ENCODE measurements around the gene FUT7.

The FUT7 gene

DNA sequence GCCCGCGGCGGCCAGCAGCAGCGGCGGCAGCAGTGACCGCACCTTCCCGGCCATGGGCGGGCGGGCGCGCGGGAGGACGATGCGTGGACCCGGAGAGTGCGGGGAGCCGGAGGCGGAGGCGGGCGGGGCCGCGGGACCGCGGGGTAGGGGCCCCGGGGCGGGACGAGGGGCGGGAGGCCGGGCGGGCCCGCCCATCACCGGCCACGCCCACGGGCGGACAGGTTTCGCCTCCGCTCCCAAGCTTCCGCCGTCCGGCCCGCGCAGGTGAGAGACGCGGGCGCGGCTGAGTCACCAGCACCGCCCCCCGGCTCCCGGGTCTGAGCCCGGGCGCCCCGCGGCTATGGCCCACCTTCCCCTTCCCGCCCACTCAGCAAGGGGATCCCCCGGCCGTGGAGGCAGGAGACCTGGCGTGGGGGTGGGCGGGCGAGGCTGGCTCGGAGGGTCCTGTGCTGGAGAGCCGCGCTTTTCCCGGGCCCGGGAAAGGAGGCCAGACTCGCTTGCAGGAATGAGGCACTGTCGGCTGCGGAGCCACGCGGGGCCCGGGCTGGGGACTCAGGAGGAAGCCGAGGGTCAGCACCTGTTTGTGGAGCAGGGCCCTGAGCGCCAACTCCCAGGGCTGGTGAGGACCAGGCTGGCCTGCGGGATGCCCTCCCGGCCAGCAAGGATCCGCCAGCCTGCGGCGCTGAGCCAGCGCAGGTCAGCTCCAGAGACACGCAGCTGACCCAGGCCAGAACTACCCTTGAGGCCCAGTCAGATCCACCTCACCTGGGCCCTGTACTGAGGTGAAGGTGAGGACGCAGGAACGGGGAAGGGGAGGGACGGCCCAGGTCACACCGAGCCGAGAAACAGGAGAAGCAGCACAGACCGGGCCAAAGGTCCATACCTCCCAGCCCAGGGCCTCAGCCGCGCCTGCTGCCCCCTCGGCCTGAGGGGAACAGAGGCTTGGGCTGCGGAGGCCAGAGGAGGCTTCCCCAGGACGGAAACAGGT lies 22.4 kb upstream of the FUT7 start, which contains the start of gene ENTPD2:
TSS of gene ENTPD2 (minus strand) at position 118 of the 988 bp plus-strand sequence. CDS start at position 54, 64 bp downstream.
- no peak for DNase-seq (ENCODE audit: low read depth)
- in situ Hi-C loops (cut with HindIII; ENCODE audit: low sequenced_read_pairs): no loop called here
- TF ChIP-seq, protein P1, sequence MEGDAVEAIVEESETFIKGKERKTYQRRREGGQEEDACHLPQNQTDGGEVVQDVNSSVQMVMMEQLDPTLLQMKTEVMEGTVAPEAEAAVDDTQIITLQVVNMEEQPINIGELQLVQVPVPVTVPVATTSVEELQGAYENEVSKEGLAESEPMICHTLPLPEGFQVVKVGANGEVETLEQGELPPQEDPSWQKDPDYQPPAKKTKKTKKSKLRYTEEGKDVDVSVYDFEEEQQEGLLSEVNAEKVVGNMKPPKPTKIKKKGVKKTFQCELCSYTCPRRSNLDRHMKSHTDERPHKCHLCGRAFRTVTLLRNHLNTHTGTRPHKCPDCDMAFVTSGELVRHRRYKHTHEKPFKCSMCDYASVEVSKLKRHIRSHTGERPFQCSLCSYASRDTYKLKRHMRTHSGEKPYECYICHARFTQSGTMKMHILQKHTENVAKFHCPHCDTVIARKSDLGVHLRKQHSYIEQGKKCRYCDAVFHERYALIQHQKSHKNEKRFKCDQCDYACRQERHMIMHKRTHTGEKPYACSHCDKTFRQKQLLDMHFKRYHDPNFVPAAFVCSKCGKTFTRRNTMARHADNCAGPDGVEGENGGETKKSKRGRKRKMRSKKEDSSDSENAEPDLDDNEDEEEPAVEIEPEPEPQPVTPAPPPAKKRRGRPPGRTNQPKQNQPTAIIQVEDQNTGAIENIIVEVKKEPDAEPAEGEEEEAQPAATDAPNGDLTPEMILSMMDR (IDR thresholded peaks at IDR 0.05; ENCODE audit: low read depth, low read length, missing control alignments): no peak
- H3K4me3 ChIP-seq (ENCODE audit: low read depth, low read length): no peak within 1 kb of the TSS

DNA sequence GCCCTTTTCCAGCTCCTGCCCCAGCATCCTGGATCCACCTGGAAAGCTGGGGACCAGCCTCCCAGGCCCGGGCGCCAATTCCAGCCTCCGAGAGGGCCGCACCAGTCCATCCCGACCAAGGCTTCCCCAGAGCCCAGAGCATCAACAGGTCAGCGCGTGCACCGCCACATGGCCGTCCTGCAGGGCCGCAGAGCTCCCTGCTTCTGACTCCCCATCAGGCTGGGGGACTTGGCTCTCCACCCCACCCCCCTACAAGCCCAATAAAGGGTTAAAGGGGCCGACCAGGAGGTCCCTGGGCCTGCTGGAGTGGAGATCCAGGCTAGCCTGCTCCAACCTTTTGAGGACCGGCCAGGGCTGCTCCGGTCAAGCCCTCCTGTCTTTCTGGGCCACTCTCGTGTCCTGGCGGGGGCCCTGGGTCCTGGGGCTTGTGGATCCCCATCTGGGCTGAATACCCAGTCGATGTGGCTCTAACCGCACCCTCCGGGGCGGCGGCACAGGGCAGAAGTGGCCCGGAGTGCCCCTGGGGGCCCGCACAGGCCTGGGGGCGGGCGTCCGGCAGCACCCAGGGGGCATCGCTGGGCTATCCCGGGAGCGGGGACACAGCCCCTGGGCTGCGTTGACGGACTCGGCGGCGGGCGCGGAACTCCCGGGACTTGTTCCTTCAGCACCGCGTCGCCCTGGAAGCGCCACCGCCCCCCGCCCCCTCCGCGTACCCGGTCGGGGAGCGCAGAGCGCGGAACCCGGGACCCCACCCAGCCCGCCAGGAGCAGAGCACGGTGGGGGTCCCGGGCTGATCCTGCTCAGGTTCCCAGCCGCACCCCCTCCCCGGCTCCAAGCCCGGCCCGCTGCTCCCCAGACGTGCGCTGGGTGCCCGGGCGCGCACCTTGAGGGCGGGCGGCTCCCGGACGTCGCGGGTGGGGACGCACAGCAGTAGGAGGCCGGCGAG lies 21.4 kb upstream of the FUT7 start:
- in situ Hi-C loops (cut with HindIII; ENCODE audit: low sequenced_read_pairs): no loop called here
- TF ChIP-seq, protein P1 (IDR thresholded peaks at IDR 0.05; ENCODE audit: low read depth, low read length, missing control alignments): no peak
- H3K4me3 ChIP-seq (ENCODE audit: low read depth, low read length): no peak overlapping the region
- no peak for DNase-seq (ENCODE audit: low read depth)

DNA sequence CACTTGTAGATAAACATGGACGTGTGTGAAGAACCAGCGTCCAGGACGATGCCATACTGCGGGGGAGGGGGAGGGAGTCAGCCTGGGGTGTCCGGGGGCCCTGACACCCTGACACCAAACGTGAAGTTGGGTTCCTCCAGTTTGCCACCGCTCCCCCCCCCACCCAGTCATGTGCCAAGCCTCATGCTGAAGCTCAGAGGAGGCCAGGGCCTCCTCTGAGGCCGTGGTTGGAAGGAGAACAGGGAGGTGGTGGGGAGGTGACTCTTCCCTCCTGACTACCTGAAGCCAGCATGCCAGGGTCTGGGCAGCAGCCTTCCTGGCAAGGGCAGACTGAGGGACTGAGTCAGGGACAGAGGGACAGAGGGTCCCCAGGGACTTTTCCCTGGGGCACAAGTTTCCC lies 20.4 kb upstream of the FUT7 start:
- in situ Hi-C loops (cut with HindIII; ENCODE audit: low sequenced_read_pairs): no loop called here

DNA sequence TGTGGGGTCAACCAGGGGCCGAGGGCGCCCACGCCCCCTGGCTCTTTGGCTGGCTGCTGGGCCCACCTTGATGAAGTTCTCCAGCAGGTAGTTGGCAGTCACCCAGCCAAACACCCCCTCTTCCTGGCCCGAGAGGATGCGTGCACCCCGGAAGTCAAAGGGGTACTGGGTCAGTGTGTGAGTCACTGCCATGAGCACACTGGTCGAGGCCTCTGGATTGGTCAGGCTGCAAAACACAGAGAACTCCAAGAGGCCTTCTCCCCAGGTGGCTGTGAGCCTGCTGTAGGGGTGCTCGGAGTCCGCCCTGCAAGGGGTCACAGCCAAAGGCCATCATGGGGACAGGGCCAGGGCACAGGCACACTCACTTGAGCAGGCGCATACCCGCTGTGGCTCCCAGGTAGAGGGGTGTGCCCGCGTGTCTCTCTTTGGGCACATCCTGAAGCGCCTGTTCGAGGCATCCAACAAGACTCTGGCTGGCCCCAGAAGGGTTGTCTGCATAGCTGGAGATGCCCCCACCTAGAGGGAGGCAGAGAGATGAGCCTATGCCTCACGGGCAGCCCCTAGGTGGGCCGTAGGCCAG lies 19.3 kb upstream of the FUT7 start:
- TF ChIP-seq, protein P1 (IDR thresholded peaks at IDR 0.05; ENCODE audit: low read depth, low read length, missing control alignments): no peak
- H3K4me3 ChIP-seq (ENCODE audit: low read depth, low read length): no peak overlapping the region
- no peak for DNase-seq (ENCODE audit: low read depth)
- in situ Hi-C loops (cut with HindIII; ENCODE audit: low sequenced_read_pairs): no loop called here

More for the DNA sequence above, 20.4 kb upstream of the FUT7 start:
- TF ChIP-seq, protein P1 (IDR thresholded peaks at IDR 0.05; ENCODE audit: low read depth, low read length, missing control alignments): no peak
- H3K4me3 ChIP-seq (ENCODE audit: low read depth, low read length): no peak overlapping the region
- no peak for DNase-seq (ENCODE audit: low read depth)

DNA sequence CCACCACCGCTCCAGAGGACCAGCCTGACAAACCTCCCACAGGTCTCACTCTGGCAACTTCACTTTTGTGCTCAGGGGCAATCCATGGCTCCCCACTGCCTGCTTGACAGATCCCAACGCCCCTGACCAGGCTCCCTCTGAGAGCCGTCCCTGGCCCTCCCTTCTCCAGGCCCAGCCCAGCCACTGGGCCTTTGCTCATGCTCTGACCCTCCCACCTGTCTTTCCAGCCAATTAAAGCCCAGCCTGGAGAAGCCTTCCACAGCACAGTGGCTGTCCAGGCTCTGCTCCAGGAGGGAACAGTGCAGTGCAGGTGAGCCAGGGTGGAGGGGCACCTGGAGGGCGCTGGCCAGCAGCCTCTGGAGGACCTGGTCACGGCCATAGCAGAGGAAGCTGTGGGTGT lies 18.7 kb upstream of the FUT7 start:
- in situ Hi-C loops (cut with HindIII; ENCODE audit: low sequenced_read_pairs): no loop called here
- DNase-seq (ENCODE audit: low read depth): no peak
- H3K4me3 ChIP-seq (ENCODE audit: low read depth, low read length): no peak overlapping the region
- TF ChIP-seq, protein P1 (IDR thresholded peaks at IDR 0.05; ENCODE audit: low read depth, low read length, missing control alignments): no peak

All from astrocyte of the cerebellum (primary cell).